ENCODE data around the gene EP400. TPM values are rescaled to one million over a fixed set of nuclear protein-coding genes. Genes with fewer than 3 reads are reported as not detected.

EP400 gene
- total RNA-seq, 1 donor from 2014 or later: 85.8 TPM

GRCh38 chr12:132014092-132014914, 64.6 kb downstream of the EP400 start:
- Mint-ChIP-seq H3K9me3 (ENCODE audit: unreplicated experiment) (peaks cover 2% of the 10 kb centered on the region), H3K4me1 (ENCODE audit: low read depth, unreplicated experiment) (no peaks in the 10 kb centered on the region), H3K36me3 (ENCODE audit: unreplicated experiment) (peaks cover 3% of the 10 kb centered on the region), H3K27ac (ENCODE audit: unreplicated experiment) (no peak overlapping the region), H3K27me3 (ENCODE audit: unreplicated experiment) (peaks cover 6% of the 10 kb centered on the region), H3K4me3 (ENCODE audit: unreplicated experiment) (no peak overlapping the region)
- DNase-seq: no peak
- no peak for TF ChIP-seq CTCF (IDR thresholded peaks at IDR 0.05; ENCODE audit: partially characterized antibody, unreplicated experiment)

- Mint-ChIP-seq H3K4me1 (ENCODE audit: low read depth, unreplicated experiment) (no peaks in the 10 kb centered on the region), H3K36me3 (ENCODE audit: unreplicated experiment) (peaks cover 3% of the 10 kb centered on the region), H3K4me3 (ENCODE audit: unreplicated experiment) (no peak overlapping the region), H3K27ac (ENCODE audit: unreplicated experiment) (no peak overlapping the region), H3K9me3 (ENCODE audit: unreplicated experiment) (peaks cover 2% of the 10 kb centered on the region), H3K27me3 (ENCODE audit: unreplicated experiment) (peaks cover 6% of the 10 kb centered on the region)
- no peak for DNase-seq
- no peak for TF ChIP-seq CTCF (IDR thresholded peaks at IDR 0.05; ENCODE audit: partially characterized antibody, unreplicated experiment)
Observed at GRCh38 chr12:132014915-132015280, 65.2 kb downstream of the EP400 start.

- no peak for DNase-seq
- H3K36me3 Mint-ChIP-seq (ENCODE audit: unreplicated experiment): peaks cover 3% of the 10 kb centered on the region
- no peak for TF ChIP-seq CTCF (IDR thresholded peaks at IDR 0.05; ENCODE audit: partially characterized antibody, unreplicated experiment)
- no peak overlapping the region for H3K27ac Mint-ChIP-seq (ENCODE audit: unreplicated experiment)
- H3K27me3 Mint-ChIP-seq (ENCODE audit: unreplicated experiment): peaks cover 6% of the 10 kb centered on the region
- H3K4me3 Mint-ChIP-seq (ENCODE audit: unreplicated experiment): no peak overlapping the region
- H3K9me3 Mint-ChIP-seq (ENCODE audit: unreplicated experiment): peaks cover 2% of the 10 kb centered on the region
- H3K4me1 Mint-ChIP-seq (ENCODE audit: low read depth, unreplicated experiment): no peaks in the 10 kb centered on the region
Observed at GRCh38 chr12:132015686-132016430, 66.1 kb downstream of the EP400 start.

GRCh38 chr12:132018193-132018916, 68.6 kb downstream of the EP400 start:
- TF ChIP-seq CTCF (IDR thresholded peaks at IDR 0.05; ENCODE audit: partially characterized antibody, unreplicated experiment): no peak
- H3K9me3 Mint-ChIP-seq (ENCODE audit: unreplicated experiment): peaks cover 2% of the 10 kb centered on the region
- H3K36me3 Mint-ChIP-seq (ENCODE audit: unreplicated experiment): peaks cover 3% of the 10 kb centered on the region
- H3K4me1 Mint-ChIP-seq (ENCODE audit: low read depth, unreplicated experiment): no peaks in the 10 kb centered on the region
- H3K4me3 Mint-ChIP-seq (ENCODE audit: unreplicated experiment): no peak overlapping the region
- no peak for DNase-seq
- no peak overlapping the region for H3K27ac Mint-ChIP-seq (ENCODE audit: unreplicated experiment)
- H3K27me3 Mint-ChIP-seq (ENCODE audit: unreplicated experiment): peaks cover 8% of the 10 kb centered on the region
